Loucy (cell line): ENCODE measurements around the gene ZNF629.

Experiments used
- H2AFZ ChIP-seq: fragments of 200-600 bp; sonication (generic); 2 replicates; pipeline ENCODE4 v1.6.0; 2016; ENCODE audit warnings: antibody characterized with exemption, mild to moderate bottlenecking, low read length, moderate library complexity
- H3F3A ChIP-seq: fragments of 200-600 bp; 2 replicates; pipeline ENCODE4 v1.6.0; 2016; ENCODE audit warnings: antibody characterized with exemption, low read depth, mild to moderate bottlenecking
- H3K27me3 ChIP-seq: fragments of 200-600 bp; sonication (generic); 2 replicates; pipeline ENCODE4 v1.6.1; 2014; ENCODE audit warnings: low read length, mild to moderate bottlenecking; ENCODE audit not compliant: insufficient read depth, poor library complexity, severe bottlenecking
- H3K36me3 ChIP-seq: fragments of 200-600 bp; sonication (generic); 2 replicates; pipeline ENCODE4 v1.6.1; 2016; ENCODE audit warnings: low read length; ENCODE audit not compliant: insufficient read depth
- H3K4me1 ChIP-seq: fragments of 200-600 bp; sonication (generic); 2 replicates; pipeline ENCODE4 v1.5.1; 2014; ENCODE audit warnings: low read length, mild to moderate bottlenecking; ENCODE audit not compliant: insufficient read depth, poor library complexity, severe bottlenecking
- H3K4me2 ChIP-seq: fragments of 200-600 bp; sonication (generic); 2 replicates; pipeline ENCODE4 v1.6.0; 2014; ENCODE audit warnings: antibody characterized with exemption, low read length, low read depth, mild to moderate bottlenecking; ENCODE audit not compliant: poor library complexity, severe bottlenecking
- H3K4me3 ChIP-seq: fragments of 200-600 bp; sonication (generic); 2 replicates; pipeline ENCODE4 v1.5.1; 2014; ENCODE audit warnings: low read length, mild to moderate bottlenecking, mixed read lengths; ENCODE audit not compliant: poor library complexity, severe bottlenecking
- H3K79me2 ChIP-seq: fragments of 200-600 bp; sonication (generic); 2 replicates; pipeline ENCODE4 v1.6.1; 2014; ENCODE audit warnings: low read length; ENCODE audit not compliant: insufficient read depth
- H3K9ac ChIP-seq: fragments of 200-600 bp; sonication (generic); 2 replicates; pipeline ENCODE4 v1.6.0; 2014; ENCODE audit warnings: mild to moderate bottlenecking, low read depth, low read length, moderate library complexity; ENCODE audit not compliant: poor library complexity, severe bottlenecking
- H3K9me2 ChIP-seq: fragments of 200-600 bp; sonication (generic); replicated peaks from 2 replicates; pipeline ENCODE4 v1.6.1; 2016; ENCODE audit warnings: low read depth, low read length, mixed read lengths
- H3K9me3 ChIP-seq: fragments of 200-600 bp; sonication (generic); 2 replicates; pipeline ENCODE4 v1.6.1; 2014; ENCODE audit warnings: mild to moderate bottlenecking, antibody characterized with exemption, low read length, low read depth; ENCODE audit not compliant: insufficient read depth
- H4K20me1 ChIP-seq: fragments of 200-600 bp; sonication (generic); 2 replicates; pipeline ENCODE4 v1.6.0; 2014; ENCODE audit warnings: antibody characterized with exemption, low read length, mild to moderate bottlenecking; ENCODE audit not compliant: insufficient read depth, poor library complexity, severe bottlenecking
- EZH2phosphoT487 ChIP-seq: fragments of 200-600 bp; IDR thresholded peaks from 2 replicates; pipeline ENCODE4 v1.6.1; 2018; ENCODE audit warnings: antibody characterized with exemption, mild to moderate bottlenecking, moderate library complexity, borderline replicate concordance
- TF ChIP-seq, protein P1 (sequence below): fragments of 200-600 bp; sonication (generic); conservative IDR thresholded peaks from 2 replicates; pipeline ENCODE4 v1.5.1; 2014; ENCODE audit warnings: mild to moderate bottlenecking, antibody characterized with exemption, low read length

The ZNF629 gene

DNA sequence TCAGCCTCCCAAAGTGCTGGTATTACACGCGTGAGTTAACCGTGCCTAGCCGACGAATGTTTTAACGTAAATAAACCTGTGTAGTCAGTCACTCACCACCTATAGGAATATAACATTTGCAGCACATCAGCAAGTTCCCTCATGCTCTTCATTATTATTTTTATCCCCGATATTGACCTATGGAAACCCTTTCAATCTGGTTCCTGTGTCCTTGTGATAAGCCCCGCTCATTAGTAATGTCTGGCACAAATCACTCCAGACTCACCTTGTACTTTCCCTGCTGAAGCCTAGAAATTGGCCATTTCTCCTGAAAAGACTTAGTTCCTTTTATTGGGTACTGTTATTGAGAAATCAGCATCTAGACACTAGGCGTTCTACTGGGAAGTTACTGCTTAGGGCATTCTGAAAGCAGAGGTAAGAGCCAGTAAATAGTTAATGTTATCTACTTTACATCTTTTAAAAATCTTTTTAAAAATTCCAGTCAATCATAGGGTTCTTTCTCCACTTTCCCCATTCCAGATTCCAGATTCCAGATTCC lies 40.3 kb downstream of the ZNF629 start:
- TF ChIP-seq EZH2phosphoT487: no peak
- TF ChIP-seq, protein P1, sequence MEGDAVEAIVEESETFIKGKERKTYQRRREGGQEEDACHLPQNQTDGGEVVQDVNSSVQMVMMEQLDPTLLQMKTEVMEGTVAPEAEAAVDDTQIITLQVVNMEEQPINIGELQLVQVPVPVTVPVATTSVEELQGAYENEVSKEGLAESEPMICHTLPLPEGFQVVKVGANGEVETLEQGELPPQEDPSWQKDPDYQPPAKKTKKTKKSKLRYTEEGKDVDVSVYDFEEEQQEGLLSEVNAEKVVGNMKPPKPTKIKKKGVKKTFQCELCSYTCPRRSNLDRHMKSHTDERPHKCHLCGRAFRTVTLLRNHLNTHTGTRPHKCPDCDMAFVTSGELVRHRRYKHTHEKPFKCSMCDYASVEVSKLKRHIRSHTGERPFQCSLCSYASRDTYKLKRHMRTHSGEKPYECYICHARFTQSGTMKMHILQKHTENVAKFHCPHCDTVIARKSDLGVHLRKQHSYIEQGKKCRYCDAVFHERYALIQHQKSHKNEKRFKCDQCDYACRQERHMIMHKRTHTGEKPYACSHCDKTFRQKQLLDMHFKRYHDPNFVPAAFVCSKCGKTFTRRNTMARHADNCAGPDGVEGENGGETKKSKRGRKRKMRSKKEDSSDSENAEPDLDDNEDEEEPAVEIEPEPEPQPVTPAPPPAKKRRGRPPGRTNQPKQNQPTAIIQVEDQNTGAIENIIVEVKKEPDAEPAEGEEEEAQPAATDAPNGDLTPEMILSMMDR: no peak
- peaks cover 20% of the 10 kb centered on the region for H3K4me1 ChIP-seq
- H3K4me2 ChIP-seq: no peak overlapping the region

DNA sequence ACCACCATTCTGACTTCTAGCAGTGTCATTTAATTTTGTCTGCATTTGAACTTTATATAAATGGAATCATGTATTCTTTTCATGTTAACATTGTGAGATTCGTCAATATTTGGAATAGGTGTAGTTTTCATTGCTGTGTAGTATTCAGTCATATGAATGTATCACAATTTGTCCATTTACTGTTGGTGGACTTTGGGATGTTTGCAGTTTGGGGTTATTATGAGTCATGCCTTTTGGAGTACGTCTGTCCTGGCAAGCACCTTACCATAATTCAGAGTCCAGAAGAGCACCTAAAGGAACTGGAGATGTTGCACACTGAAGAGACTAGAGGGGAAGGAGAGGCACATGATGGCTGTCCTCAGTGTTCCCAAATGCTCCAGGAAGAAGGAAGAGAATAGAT lies 41.9 kb downstream of the ZNF629 start:
- no peaks in the 10 kb centered on the region for H3K36me3 ChIP-seq
- TF ChIP-seq, protein P1: no peak
- TF ChIP-seq EZH2phosphoT487: no peak

More for the DNA sequence above, 40.3 kb downstream of the ZNF629 start:
- H3K9ac ChIP-seq: no peak overlapping the region
- H3F3A ChIP-seq: no peaks in the 10 kb centered on the region
- H3K9me2 ChIP-seq: no peaks in the 10 kb centered on the region
- no peaks in the 10 kb centered on the region for H3K27me3 ChIP-seq
- H2AFZ ChIP-seq: no peak overlapping the region
- H4K20me1 ChIP-seq: peaks cover 4% of the 10 kb centered on the region
- peaks cover 31% of the 10 kb centered on the region for H3K79me2 ChIP-seq
- H3K36me3 ChIP-seq: peaks cover 9% of the 10 kb centered on the region; the same call in 1 of the 2 replicates
- no peak overlapping the region for H3K4me3 ChIP-seq
- H3K9me3 ChIP-seq: no peaks in the 10 kb centered on the region

DNA sequence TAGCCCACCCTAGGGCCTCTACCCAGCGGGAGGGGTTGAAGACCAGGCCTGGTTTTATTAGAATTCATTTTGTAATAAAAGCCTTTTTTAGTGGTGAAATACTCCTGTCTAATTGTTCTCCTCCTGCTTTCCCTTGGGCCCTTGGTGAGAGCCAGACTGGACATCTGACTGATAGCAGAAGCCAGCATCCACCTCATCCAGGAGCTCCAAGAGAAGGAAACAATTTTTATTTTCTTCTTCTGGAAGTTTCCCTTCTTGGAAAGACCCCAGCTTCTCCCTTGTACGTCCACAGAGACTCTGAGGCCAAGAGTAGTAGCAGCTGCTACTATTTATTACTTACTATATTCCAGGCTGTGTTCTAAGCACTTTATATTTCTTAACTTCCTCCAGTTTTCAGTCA lies 42.8 kb downstream of the ZNF629 start:
- H3K27me3 ChIP-seq: no peaks in the 10 kb centered on the region
- H3K4me2 ChIP-seq: no peak overlapping the region
- H3K9ac ChIP-seq: no peak overlapping the region
- peaks cover 7% of the 10 kb centered on the region; the same call in 1 of the 2 replicates for H3K79me2 ChIP-seq
- no peaks in the 10 kb centered on the region for H3K9me2 ChIP-seq
- no peaks in the 10 kb centered on the region; the same call in 1 of the 2 replicates for H3K36me3 ChIP-seq
- no peak overlapping the region for H2AFZ ChIP-seq
- no peak overlapping the region for H3K4me3 ChIP-seq
- no peaks in the 10 kb centered on the region for H3F3A ChIP-seq
- no peaks in the 10 kb centered on the region for H4K20me1 ChIP-seq
- no peaks in the 10 kb centered on the region for H3K9me3 ChIP-seq
- TF ChIP-seq, protein P1: no peak
- TF ChIP-seq EZH2phosphoT487: no peak
- H3K4me1 ChIP-seq: peaks cover 8% of the 10 kb centered on the region

More for the DNA sequence above, 41.9 kb downstream of the ZNF629 start:
- Histone ChIP-seq H3K4me1 (peaks cover 17% of the 10 kb centered on the region), H3K9ac (no peak overlapping the region), H3F3A (no peaks in the 10 kb centered on the region), H3K79me2 (peaks cover 16% of the 10 kb centered on the region), H3K4me2 (no peak overlapping the region), H3K4me3 (no peak overlapping the region), H3K27me3 (no peaks in the 10 kb centered on the region), H3K9me2 (no peaks in the 10 kb centered on the region), H3K9me3 (no peaks in the 10 kb centered on the region), H2AFZ (no peak overlapping the region), H4K20me1 (peaks cover 3% of the 10 kb centered on the region)
